Measurements from ENCODE around the gene ATG5.
"Not testable (repeated sequence)": the region's sequence is repeated elsewhere in the genome, so short reads cannot be mapped to it uniquely, and the experiment has no call there.

The ATG5 gene

DNA sequence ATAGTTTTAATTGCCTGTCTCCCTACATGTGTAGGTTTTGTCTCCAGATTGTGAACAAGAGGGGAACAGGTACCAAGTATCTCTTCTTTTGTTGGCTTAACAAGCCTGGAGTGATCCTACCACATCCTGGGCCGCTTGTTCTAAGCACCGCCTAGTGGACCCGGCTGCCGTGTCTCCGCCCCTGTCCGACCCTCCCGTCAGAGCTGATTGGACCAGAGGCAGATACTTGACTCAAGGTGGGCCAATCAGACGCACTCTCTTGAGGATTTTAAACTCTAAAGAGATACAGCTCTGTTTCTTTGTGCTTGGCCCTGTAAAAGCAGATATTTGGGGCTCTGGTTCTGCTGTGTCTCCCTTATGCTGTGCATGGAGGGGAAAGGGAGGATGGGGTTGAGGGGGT is 171.2 kb downstream of the ATG5 start:
- Histone ChIP-seq H3K27me3 (ENCODE audit: control insufficient read depth in 1 of 2, insufficient read depth in 2 of 2, low read length in 2 of 2) (no peaks in the 10 kb centered on the region), H3K4me1 (ENCODE audit: control insufficient read depth in 1 of 2, insufficient read depth in 2 of 2, low read length in 2 of 2) (no peaks in the 10 kb centered on the region), H3K4me3 (ENCODE audit: low read depth in 1 of 2, low read length in 2 of 2) (no peak overlapping the region), H3K9ac (ENCODE audit: low read depth in 1 of 2, low read length in 2 of 2) (no peak overlapping the region), H3K9me3 (ENCODE audit: control insufficient read depth in 1 of 2, low read length in 2 of 2) (no peaks in the 10 kb centered on the region), H3K27ac (ENCODE audit: low read depth, low read length) (no peak overlapping the region), H3K36me3 (ENCODE audit: control insufficient read depth in 1 of 2, insufficient read depth in 2 of 2, low read length in 2 of 2) (no peaks in the 10 kb centered on the region)

- H3K27ac ChIP-seq (ENCODE audit: low read depth, low read length) = no peak overlapping the region
- H3K9me3 ChIP-seq (ENCODE audit: control insufficient read depth in 1 of 2, low read length in 2 of 2) = no peaks in the 10 kb centered on the region
- no peaks in the 10 kb centered on the region for H3K27me3 ChIP-seq (ENCODE audit: control insufficient read depth in 1 of 2, insufficient read depth in 2 of 2, low read length in 2 of 2)
- no peaks in the 10 kb centered on the region for H3K36me3 ChIP-seq (ENCODE audit: control insufficient read depth in 1 of 2, insufficient read depth in 2 of 2, low read length in 2 of 2)
- no peak overlapping the region for H3K9ac ChIP-seq (ENCODE audit: low read depth in 1 of 2, low read length in 2 of 2)
- no peak overlapping the region for H3K4me3 ChIP-seq (ENCODE audit: low read depth in 1 of 2, low read length in 2 of 2)
- H3K4me1 ChIP-seq (ENCODE audit: control insufficient read depth in 1 of 2, insufficient read depth in 2 of 2, low read length in 2 of 2) = no peaks in the 10 kb centered on the region
These were observed 172.6 kb downstream of the ATG5 start for GRCh38 chr6:106152952-106153351.

DNA sequence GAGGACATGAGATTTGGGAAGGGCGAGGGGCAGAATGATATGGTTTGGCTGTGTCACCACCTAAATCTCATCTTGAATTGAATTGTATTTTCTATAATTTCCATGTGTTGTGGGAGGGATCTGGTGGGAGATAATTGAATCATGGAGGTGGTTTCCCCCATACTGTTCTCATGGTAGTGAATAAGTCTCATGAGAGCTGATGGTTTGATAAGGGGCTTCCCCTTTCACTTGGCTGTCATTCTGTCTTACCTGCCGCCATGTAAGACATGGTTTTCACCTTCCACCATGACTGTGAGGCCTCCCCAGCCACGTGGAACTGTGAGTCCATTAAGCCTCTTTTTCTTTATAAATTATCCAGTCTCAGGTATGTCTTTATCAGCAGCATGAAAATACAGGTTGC is 173.1 kb downstream of the ATG5 start:
- not testable (repeated sequence) for H3K4me3 ChIP-seq (ENCODE audit: low read depth in 1 of 2, low read length in 2 of 2); H3K9ac ChIP-seq (ENCODE audit: low read depth in 1 of 2, low read length in 2 of 2); H3K27ac ChIP-seq (ENCODE audit: low read depth, low read length); H3K9me3 ChIP-seq (ENCODE audit: control insufficient read depth in 1 of 2, low read length in 2 of 2); H3K36me3 ChIP-seq (ENCODE audit: control insufficient read depth in 1 of 2, insufficient read depth in 2 of 2, low read length in 2 of 2); H3K4me1 ChIP-seq (ENCODE audit: control insufficient read depth in 1 of 2, insufficient read depth in 2 of 2, low read length in 2 of 2); H3K27me3 ChIP-seq (ENCODE audit: control insufficient read depth in 1 of 2, insufficient read depth in 2 of 2, low read length in 2 of 2)

DNA sequence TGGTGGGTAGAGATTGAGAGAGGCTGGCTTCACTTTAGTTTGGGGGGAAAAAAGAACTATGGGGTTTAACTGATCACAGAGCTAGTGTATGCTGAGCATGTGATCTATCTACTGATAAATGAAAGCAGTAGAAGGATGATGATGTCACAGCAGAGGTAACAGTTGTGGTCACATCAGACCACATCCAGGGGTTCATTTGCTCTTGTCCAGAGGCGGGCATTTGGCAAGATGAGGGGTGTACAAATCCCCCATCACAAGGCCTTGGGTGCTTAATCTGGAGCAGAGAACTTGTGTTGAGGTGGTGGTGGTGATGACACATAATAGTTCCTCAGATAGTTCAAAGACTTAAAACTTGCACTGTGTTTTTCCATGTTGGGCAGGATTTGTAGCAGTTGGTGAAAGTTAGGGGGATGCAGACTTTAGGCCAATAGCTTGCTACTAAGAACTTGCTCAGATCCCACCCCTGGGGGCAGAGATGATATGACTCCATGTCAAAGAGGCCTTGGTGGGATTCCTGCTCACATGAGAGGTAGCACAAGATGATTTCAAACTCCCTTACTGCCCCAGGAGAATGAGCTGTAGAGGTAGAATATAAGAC is 176.0 kb downstream of the ATG5 start:
- Histone ChIP-seq H3K4me1 (ENCODE audit: control insufficient read depth in 1 of 2, insufficient read depth in 2 of 2, low read length in 2 of 2) (no peaks in the 10 kb centered on the region), H3K36me3 (ENCODE audit: control insufficient read depth in 1 of 2, insufficient read depth in 2 of 2, low read length in 2 of 2) (no peaks in the 10 kb centered on the region), H3K9me3 (ENCODE audit: control insufficient read depth in 1 of 2, low read length in 2 of 2) (no peaks in the 10 kb centered on the region), H3K4me3 (ENCODE audit: low read depth in 1 of 2, low read length in 2 of 2) (no peak overlapping the region), H3K27me3 (ENCODE audit: control insufficient read depth in 1 of 2, insufficient read depth in 2 of 2, low read length in 2 of 2) (no peaks in the 10 kb centered on the region), H3K27ac (ENCODE audit: low read depth, low read length) (no peak overlapping the region), H3K9ac (ENCODE audit: low read depth in 1 of 2, low read length in 2 of 2) (no peak overlapping the region)

DNA sequence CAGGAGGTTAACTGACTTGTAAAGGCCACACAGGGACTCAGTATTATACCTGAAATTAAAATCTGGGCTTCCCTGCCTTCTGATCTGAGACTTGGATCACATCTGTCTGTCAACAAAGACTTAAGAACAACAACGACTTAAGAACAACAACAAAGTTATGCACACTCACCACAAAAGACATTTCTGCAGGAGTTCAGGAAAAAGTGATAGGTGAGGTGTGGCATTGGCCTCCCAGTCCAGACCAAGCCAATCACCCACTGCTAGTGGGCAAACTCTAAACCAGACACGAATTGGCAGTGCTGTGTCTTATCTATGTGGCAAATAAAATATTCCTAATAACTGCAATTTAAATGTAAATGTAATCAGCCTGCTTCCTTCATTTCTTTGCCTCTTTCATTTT is 178.1 kb downstream of the ATG5 start:
- H3K9ac ChIP-seq (ENCODE audit: low read depth in 1 of 2, low read length in 2 of 2) = no peak overlapping the region
- no peaks in the 10 kb centered on the region for H3K36me3 ChIP-seq (ENCODE audit: control insufficient read depth in 1 of 2, insufficient read depth in 2 of 2, low read length in 2 of 2)
- H3K27me3 ChIP-seq (ENCODE audit: control insufficient read depth in 1 of 2, insufficient read depth in 2 of 2, low read length in 2 of 2) = no peaks in the 10 kb centered on the region
- no peak overlapping the region for H3K27ac ChIP-seq (ENCODE audit: low read depth, low read length)
- H3K9me3 ChIP-seq (ENCODE audit: control insufficient read depth in 1 of 2, low read length in 2 of 2) = no peaks in the 10 kb centered on the region
- no peak overlapping the region for H3K4me3 ChIP-seq (ENCODE audit: low read depth in 1 of 2, low read length in 2 of 2)
- H3K4me1 ChIP-seq (ENCODE audit: control insufficient read depth in 1 of 2, insufficient read depth in 2 of 2, low read length in 2 of 2) = peaks cover 4 to 7% of the 10 kb centered on the region in 2 donors

DNA sequence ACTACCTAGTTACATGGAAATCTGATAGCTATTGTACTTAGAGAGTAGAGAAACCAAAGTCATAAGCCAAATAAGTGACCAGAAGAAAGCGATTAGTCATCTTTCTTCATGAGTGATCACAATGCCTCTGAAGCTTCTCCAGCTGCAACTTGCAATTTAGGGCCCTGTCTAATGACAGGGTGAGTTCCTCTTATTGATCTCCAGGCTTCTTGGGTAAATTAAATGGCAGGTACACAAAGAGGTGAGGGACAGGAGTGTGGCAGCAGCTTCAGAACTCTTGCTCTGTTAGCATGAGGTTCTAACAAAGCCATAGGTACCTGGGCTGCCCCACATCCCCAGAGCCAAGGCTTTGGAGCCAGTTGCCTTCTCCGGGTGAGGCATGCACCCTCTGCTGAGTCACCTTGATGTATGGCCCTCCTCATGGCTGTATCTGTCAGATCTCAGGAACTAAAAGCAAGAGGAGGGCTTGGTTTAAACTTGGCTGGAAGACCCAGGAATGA is 178.7 kb downstream of the ATG5 start:
- Histone ChIP-seq H3K4me1 (ENCODE audit: control insufficient read depth in 1 of 2, insufficient read depth in 2 of 2, low read length in 2 of 2) (peaks cover 10 to 13% of the 10 kb centered on the region in 2 donors), H3K27me3 (ENCODE audit: control insufficient read depth in 1 of 2, insufficient read depth in 2 of 2, low read length in 2 of 2) (no peaks in the 10 kb centered on the region)

GRCh38 chr6:106145741-106146227 is 179.8 kb downstream of the ATG5 start:
- no peak overlapping the region for H3K27ac ChIP-seq (ENCODE audit: low read depth, low read length)
- no peak overlapping the region for H3K9ac ChIP-seq (ENCODE audit: low read depth in 1 of 2, low read length in 2 of 2)
- H3K4me1 ChIP-seq (ENCODE audit: control insufficient read depth in 1 of 2, insufficient read depth in 2 of 2, low read length in 2 of 2) = peaks cover 14 to 16% of the 10 kb centered on the region in 2 donors
- H3K4me3 ChIP-seq (ENCODE audit: low read depth in 1 of 2, low read length in 2 of 2) = no peak overlapping the region
- H3K27me3 ChIP-seq (ENCODE audit: control insufficient read depth in 1 of 2, insufficient read depth in 2 of 2, low read length in 2 of 2) = no peaks in the 10 kb centered on the region
- H3K9me3 ChIP-seq (ENCODE audit: control insufficient read depth in 1 of 2, low read length in 2 of 2) = no peaks in the 10 kb centered on the region
- H3K36me3 ChIP-seq (ENCODE audit: control insufficient read depth in 1 of 2, insufficient read depth in 2 of 2, low read length in 2 of 2) = no peaks in the 10 kb centered on the region

More for the DNA sequence above, 178.7 kb downstream of the ATG5 start:
- Histone ChIP-seq H3K36me3 (ENCODE audit: control insufficient read depth in 1 of 2, insufficient read depth in 2 of 2, low read length in 2 of 2) (no peaks in the 10 kb centered on the region), H3K27ac (ENCODE audit: low read depth, low read length) (no peak overlapping the region), H3K4me3 (ENCODE audit: low read depth in 1 of 2, low read length in 2 of 2) (no peak overlapping the region), H3K9ac (ENCODE audit: low read depth in 1 of 2, low read length in 2 of 2) (no peak overlapping the region), H3K9me3 (ENCODE audit: control insufficient read depth in 1 of 2, low read length in 2 of 2) (no peaks in the 10 kb centered on the region)

GRCh38 chr6:106145144-106145543 is 180.4 kb downstream of the ATG5 start:
- no peak overlapping the region for H3K4me3 ChIP-seq (ENCODE audit: low read depth in 1 of 2, low read length in 2 of 2)
- H3K27me3 ChIP-seq (ENCODE audit: control insufficient read depth in 1 of 2, insufficient read depth in 2 of 2, low read length in 2 of 2) = no peaks in the 10 kb centered on the region
- no peaks in the 10 kb centered on the region for H3K36me3 ChIP-seq (ENCODE audit: control insufficient read depth in 1 of 2, insufficient read depth in 2 of 2, low read length in 2 of 2)
- no peak overlapping the region for H3K9ac ChIP-seq (ENCODE audit: low read depth in 1 of 2, low read length in 2 of 2)
- peaks cover 14 to 16% of the 10 kb centered on the region in 2 donors for H3K4me1 ChIP-seq (ENCODE audit: control insufficient read depth in 1 of 2, insufficient read depth in 2 of 2, low read length in 2 of 2)
- H3K9me3 ChIP-seq (ENCODE audit: control insufficient read depth in 1 of 2, low read length in 2 of 2) = no peaks in the 10 kb centered on the region
- H3K27ac ChIP-seq (ENCODE audit: low read depth, low read length) = no peak overlapping the region

GRCh38 chr6:106143665-106144064 is 181.9 kb downstream of the ATG5 start:
- no peaks in the 10 kb centered on the region for H3K27me3 ChIP-seq (ENCODE audit: control insufficient read depth in 1 of 2, insufficient read depth in 2 of 2, low read length in 2 of 2)
- H3K9me3 ChIP-seq (ENCODE audit: control insufficient read depth in 1 of 2, low read length in 2 of 2) = no peaks in the 10 kb centered on the region
- no peak overlapping the region for H3K4me3 ChIP-seq (ENCODE audit: low read depth in 1 of 2, low read length in 2 of 2)
- H3K4me1 ChIP-seq (ENCODE audit: control insufficient read depth in 1 of 2, insufficient read depth in 2 of 2, low read length in 2 of 2) = peaks cover 14 to 16% of the 10 kb centered on the region in 2 donors
- H3K36me3 ChIP-seq (ENCODE audit: control insufficient read depth in 1 of 2, insufficient read depth in 2 of 2, low read length in 2 of 2) = no peaks in the 10 kb centered on the region
- no peak overlapping the region for H3K27ac ChIP-seq (ENCODE audit: low read depth, low read length)
- no peak overlapping the region for H3K9ac ChIP-seq (ENCODE audit: low read depth in 1 of 2, low read length in 2 of 2)

GRCh38 chr6:106142876-106143431 is 182.6 kb downstream of the ATG5 start:
- Histone ChIP-seq H3K36me3 (ENCODE audit: control insufficient read depth in 1 of 2, insufficient read depth in 2 of 2, low read length in 2 of 2) (no peaks in the 10 kb centered on the region), H3K4me3 (ENCODE audit: low read depth in 1 of 2, low read length in 2 of 2) (no peak overlapping the region), H3K9me3 (ENCODE audit: control insufficient read depth in 1 of 2, low read length in 2 of 2) (no peaks in the 10 kb centered on the region), H3K4me1 (ENCODE audit: control insufficient read depth in 1 of 2, insufficient read depth in 2 of 2, low read length in 2 of 2) (peaks cover 14 to 16% of the 10 kb centered on the region in 2 donors), H3K27ac (ENCODE audit: low read depth, low read length) (no peak overlapping the region), H3K27me3 (ENCODE audit: control insufficient read depth in 1 of 2, insufficient read depth in 2 of 2, low read length in 2 of 2) (no peaks in the 10 kb centered on the region), H3K9ac (ENCODE audit: low read depth in 1 of 2, low read length in 2 of 2) (no peak overlapping the region)
